ENCODE measurements around the gene DTNBP1. TPM values are rescaled to one million over a fixed set of nuclear protein-coding genes. Genes with fewer than 3 reads are reported as not detected.

DTNBP1 gene
- total and polyA plus RNA-seq, 12 donors = 4.2 to 17.1 (median 9.0) TPM

DNA sequence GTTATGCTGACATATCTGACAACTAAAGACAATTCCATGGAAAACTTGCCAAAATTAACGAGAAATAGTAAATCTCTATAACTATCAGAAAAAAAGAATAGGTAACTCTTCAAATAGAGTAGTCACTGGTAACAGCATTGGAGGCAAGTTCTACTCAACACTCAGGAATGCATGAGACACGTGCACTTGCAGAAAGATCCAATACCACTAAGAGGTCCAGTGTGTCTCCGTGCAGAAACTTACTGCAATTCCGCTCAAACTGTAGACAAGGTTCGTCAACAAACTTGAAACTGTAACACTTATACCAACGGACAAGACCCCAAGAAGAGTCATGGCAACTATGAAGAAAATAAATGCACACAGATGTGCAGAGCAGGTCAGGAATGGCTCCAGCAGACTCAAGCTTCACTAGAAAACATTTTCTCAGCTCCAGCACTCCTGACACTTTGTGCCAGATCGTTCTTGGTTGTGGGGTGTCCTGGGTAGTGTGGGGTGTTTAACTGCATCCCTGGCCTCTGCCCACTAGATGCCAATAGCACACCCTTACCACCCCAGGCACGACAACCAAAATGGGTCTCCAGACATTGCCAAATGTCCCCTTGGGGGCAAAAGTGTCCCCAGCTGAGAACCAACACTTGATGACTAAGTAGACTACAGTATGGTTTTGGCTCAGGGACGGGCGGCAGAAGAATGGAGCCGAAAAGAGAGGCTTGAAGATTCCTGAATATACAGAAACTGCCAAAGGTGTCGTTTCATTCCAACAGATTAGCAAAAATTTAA is 134.8 kb downstream of the DTNBP1 start:
- TF ChIP-seq, protein P1, sequence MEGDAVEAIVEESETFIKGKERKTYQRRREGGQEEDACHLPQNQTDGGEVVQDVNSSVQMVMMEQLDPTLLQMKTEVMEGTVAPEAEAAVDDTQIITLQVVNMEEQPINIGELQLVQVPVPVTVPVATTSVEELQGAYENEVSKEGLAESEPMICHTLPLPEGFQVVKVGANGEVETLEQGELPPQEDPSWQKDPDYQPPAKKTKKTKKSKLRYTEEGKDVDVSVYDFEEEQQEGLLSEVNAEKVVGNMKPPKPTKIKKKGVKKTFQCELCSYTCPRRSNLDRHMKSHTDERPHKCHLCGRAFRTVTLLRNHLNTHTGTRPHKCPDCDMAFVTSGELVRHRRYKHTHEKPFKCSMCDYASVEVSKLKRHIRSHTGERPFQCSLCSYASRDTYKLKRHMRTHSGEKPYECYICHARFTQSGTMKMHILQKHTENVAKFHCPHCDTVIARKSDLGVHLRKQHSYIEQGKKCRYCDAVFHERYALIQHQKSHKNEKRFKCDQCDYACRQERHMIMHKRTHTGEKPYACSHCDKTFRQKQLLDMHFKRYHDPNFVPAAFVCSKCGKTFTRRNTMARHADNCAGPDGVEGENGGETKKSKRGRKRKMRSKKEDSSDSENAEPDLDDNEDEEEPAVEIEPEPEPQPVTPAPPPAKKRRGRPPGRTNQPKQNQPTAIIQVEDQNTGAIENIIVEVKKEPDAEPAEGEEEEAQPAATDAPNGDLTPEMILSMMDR (IDR thresholded peaks at IDR 0.05) = no peak
- no peak for TF ChIP-seq POLR2A (IDR thresholded peaks at IDR 0.05)
- no peak overlapping the region for H3K27ac ChIP-seq
- no peak for DNase-seq
- H3K4me3 ChIP-seq = no peak overlapping the region
- peaks cover 0 to 13% of the 10 kb centered on the region in 2 donors for H3K36me3 ChIP-seq (replicated peaks in 1 of 2)
- no peaks in the 10 kb centered on the region for H3K4me1 ChIP-seq (replicated peaks in 1 of 2)
- intact Hi-C loops (cut with DNase I) = loop anchor here in 1 of 2 donors (10.0 kb wide), 1 partner anchor 87 kb away; no protein-coding TSS in a partner anchor
- WGBS, 4 donors = 93 to 97% (median 96%) methylated on average over 12 of the region's 12 CpGs
- H3K9me3 ChIP-seq (replicated peaks in 1 of 3) = no peaks in the 10 kb centered on the region
- no peaks in the 10 kb centered on the region for H3K27me3 ChIP-seq

DNA sequence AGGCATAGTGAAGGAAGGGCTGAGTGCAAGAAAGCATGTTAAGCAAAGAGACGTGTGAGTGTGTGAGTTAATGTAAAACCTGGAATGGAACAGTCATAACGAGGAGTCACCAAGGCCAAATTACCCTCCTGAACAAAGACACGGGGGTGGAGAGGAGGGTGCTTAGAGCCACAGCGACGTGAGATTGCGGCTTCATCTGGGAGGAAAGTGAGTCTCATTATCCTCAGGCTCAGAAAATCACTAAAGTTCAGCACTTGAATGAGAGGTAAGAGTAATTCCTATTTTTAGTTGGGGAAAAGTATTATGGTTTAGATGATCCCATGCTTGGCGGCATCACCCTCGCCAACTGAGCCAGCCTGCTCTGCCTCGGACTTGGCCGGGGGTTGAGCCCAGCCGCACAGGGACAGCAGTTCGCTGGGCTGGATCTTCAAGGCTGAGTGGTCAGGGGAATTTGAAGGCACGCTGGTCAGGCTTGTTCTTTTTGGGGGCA is 136.6 kb downstream of the DTNBP1 start:
- Histone ChIP-seq H3K9me3 (replicated peaks in 1 of 3) (no peaks in the 10 kb centered on the region), H3K4me3 (no peak overlapping the region), H3K36me3 (replicated peaks in 1 of 2) (peaks cover 0 to 24% of the 10 kb centered on the region in 2 donors), H3K27me3 (no peaks in the 10 kb centered on the region), H3K27ac (no peak overlapping the region), H3K4me1 (replicated peaks in 1 of 2) (no peaks in the 10 kb centered on the region)
- intact Hi-C loops (cut with DNase I) = loop anchor here in 1 of 2 donors (10.0 kb wide), 1 partner anchor 89 kb away; no protein-coding TSS in a partner anchor
- DNase-seq = peak in 1 of 7 donors; percentile 12
- WGBS, 4 donors = 95 to 96% (median 95%) methylated on average over 13 of the region's 13 CpGs
- TF ChIP-seq, protein P1 (IDR thresholded peaks at IDR 0.05) = no peak
- TF ChIP-seq POLR2A (IDR thresholded peaks at IDR 0.05) = no peak

DNA sequence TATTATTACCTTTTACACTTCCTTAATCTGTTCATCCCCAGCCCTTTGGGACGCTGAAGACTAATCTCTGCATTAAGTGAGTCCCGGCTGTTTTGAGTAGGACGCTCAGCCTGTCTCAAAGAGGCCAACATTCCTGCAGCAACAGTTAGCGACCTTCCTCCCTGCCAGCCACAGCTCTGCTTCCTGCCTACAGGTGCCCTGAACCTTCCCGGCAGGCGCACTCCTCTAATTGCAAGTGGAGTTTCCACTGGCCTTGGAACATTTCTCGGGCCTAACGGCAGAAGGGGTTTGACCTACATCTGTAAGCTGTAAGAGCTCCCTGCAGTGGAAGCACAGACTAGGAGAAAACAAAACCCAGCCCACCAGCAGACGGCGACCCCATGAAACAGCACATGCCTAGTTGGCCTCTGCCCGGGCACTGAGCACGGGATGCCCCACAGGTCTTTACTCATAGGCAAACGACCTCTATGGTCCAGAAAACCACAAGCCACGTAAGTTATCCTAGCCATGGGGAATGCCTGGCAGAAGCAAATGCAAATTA is 137.9 kb downstream of the DTNBP1 start:
- H3K4me3 ChIP-seq = no peak overlapping the region
- peaks cover 0 to 37% of the 10 kb centered on the region in 2 donors for H3K36me3 ChIP-seq (replicated peaks in 1 of 2)
- intact Hi-C loops (cut with DNase I) = loop anchor here in 1 of 2 donors (10.0 kb wide), 1 partner anchor 90 kb away; no protein-coding TSS in a partner anchor
- H3K9me3 ChIP-seq (replicated peaks in 1 of 3) = no peaks in the 10 kb centered on the region
- peak in 6 of 7 donors; percentile 14 to 57 (median 44) for DNase-seq
- no peaks in the 10 kb centered on the region for H3K4me1 ChIP-seq (replicated peaks in 1 of 2)
- no peaks in the 10 kb centered on the region for H3K27me3 ChIP-seq
- H3K27ac ChIP-seq = peak overlapping the region in 1 of 5 donors; percentile 8
- TF ChIP-seq POLR2A (IDR thresholded peaks at IDR 0.05) = no peak
- TF ChIP-seq, protein P1 (IDR thresholded peaks at IDR 0.05) = no peak
- WGBS, 4 donors = 50 to 66% (median 61%) methylated on average over 14 of the region's 14 CpGs

All from adrenal gland (tissue), 12 donors.